ENCODE measurements around the gene MYO5B. TPM values are rescaled to one million over a fixed set of nuclear protein-coding genes. Genes with fewer than 3 reads are reported as not detected.

The MYO5B gene
- total and polyA plus RNA-seq, 9 of the 15 experiments (the other 6 are each of a cell fraction or from before 2014, with no cell fraction given) = 0.07 to 0.42 (median 0.28) TPM

GRCh38 chr18:49904871-49905555, 289.9 kb downstream of the MYO5B start (continued):
- TF ChIP-seq PATZ1 (CRISPR knock-in tag; IDR thresholded peaks at IDR 0.05; ENCODE audit: borderline replicate concordance) (no peak), PCBP1 (IDR thresholded peaks at IDR 0.05; ENCODE audit: low read depth, low read length, poor library complexity, severe bottlenecking) (no peak), NCOA6 (IDR thresholded peaks at IDR 0.05) (no peak), ATF3 (IDR thresholded peaks at IDR 0.05) (no peak), ATF3 (CRISPR knock-in tag; conservative IDR thresholded peaks at IDR 0.05) (no peak), GABPB1 (CRISPR knock-in tag; IDR thresholded peaks at IDR 0.05) (no peak), GATAD2A (IDR thresholded peaks at IDR 0.05) (no peak), CAMTA2 (CRISPR knock-in tag; conservative IDR thresholded peaks at IDR 0.05) (no peak)
